Epithelial cell of esophagus (primary cell): ENCODE results near the gene ZNF646.

Experiments used
- DNase-seq: peaks from one replicate; pipeline ENCODE4 v3.0.0; 2010; ENCODE audit warnings: low read depth
- H3K4me3 ChIP-seq: 2 replicates; pipeline ENCODE4 v1.5.1; 2011; ENCODE audit warnings: mild to moderate bottlenecking, low read length, control low read depth
- TF ChIP-seq, protein P1 (sequence below): IDR thresholded peaks from 2 replicates; pipeline ENCODE4 v1.5.1; 2011; ENCODE audit warnings: low read depth, mild to moderate bottlenecking, low read length, control low read depth, inconsistent platforms; ENCODE audit not compliant: insufficient read depth; ENCODE audit errors: missing control alignments

Gene ZNF646

GRCh38 chr16:31055613-31056012 lies 18.6 kb upstream of the ZNF646 start:
- DNase-seq = no peak
- H3K4me3 ChIP-seq = no peak overlapping the region
- TF ChIP-seq, protein P1, sequence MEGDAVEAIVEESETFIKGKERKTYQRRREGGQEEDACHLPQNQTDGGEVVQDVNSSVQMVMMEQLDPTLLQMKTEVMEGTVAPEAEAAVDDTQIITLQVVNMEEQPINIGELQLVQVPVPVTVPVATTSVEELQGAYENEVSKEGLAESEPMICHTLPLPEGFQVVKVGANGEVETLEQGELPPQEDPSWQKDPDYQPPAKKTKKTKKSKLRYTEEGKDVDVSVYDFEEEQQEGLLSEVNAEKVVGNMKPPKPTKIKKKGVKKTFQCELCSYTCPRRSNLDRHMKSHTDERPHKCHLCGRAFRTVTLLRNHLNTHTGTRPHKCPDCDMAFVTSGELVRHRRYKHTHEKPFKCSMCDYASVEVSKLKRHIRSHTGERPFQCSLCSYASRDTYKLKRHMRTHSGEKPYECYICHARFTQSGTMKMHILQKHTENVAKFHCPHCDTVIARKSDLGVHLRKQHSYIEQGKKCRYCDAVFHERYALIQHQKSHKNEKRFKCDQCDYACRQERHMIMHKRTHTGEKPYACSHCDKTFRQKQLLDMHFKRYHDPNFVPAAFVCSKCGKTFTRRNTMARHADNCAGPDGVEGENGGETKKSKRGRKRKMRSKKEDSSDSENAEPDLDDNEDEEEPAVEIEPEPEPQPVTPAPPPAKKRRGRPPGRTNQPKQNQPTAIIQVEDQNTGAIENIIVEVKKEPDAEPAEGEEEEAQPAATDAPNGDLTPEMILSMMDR = no peak

DNA sequence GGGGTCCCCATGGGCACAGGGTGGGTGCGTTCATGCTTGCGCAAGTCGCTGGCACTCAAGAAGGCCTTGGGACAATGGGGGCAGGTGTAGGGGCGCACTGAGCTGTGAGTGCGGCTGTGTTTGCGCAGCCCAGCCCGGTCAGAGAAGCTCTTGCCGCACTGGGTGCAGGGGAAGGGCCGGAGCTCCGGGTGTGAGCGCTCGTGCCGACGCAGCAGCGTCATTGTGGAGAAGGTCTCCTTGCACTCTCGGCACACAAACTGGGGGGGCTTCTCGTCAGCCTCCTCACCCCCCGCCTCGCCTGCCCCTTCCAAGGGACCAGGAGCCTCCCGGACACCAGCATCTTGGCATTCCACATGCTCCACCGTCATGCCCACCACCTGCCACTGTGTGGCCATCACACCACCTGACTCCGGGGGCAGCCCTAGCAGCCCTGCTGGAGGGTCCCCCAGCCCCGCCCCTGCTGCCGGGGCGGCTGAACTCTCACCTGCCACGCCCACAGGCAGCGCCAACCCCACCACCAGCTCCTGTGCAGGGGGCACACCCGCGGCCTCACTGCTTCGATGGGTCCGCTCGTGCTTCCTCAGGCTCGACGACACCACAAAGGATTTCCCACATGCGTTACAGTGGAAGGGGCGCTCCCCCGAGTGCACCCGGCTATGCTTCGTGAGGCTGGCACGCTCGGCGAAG lies 13.0 kb upstream of the ZNF646 start:
- H3K4me3 ChIP-seq = no peak overlapping the region
- TF ChIP-seq, protein P1 = no peak
- DNase-seq = no peak

GRCh38 chr16:31061813-31062440 lies 12.3 kb upstream of the ZNF646 start:
- TF ChIP-seq, protein P1 = no peak
- DNase-seq = no peak
- no peak overlapping the region for H3K4me3 ChIP-seq

- H3K4me3 ChIP-seq = no peak overlapping the region
- TF ChIP-seq, protein P1 = no peak
- DNase-seq = no peak
Observed at GRCh38 chr16:31063495-31063842, 10.8 kb upstream of the ZNF646 start.

GRCh38 chr16:31063843-31064611 lies 10.2 kb upstream of the ZNF646 start:
- TF ChIP-seq, protein P1 = no peak
- H3K4me3 ChIP-seq = no peak overlapping the region
- no peak for DNase-seq

GRCh38 chr16:31064882-31065461 lies 9.2 kb upstream of the ZNF646 start:
- peak; percentile 92 for DNase-seq
- TF ChIP-seq, protein P1 = no peak
- no peak overlapping the region for H3K4me3 ChIP-seq
